NCI-H1417 (cell line): ENCODE measurements around the gene EPHA4.

Experiments
- DNase-seq, 3 experiments: peaks; one replicate each; lab custom pipeline; 2025; lab: John Stamatoyannopoulos, UW

EPHA4 gene

GRCh38 chr2:221476195-221476594 is 95.9 kb downstream of the EPHA4 start:
- DNase-seq: no peak

GRCh38 chr2:221473451-221473850 is 98.7 kb downstream of the EPHA4 start:
- DNase-seq: peak in 1 of 3 experiments; percentile 25

GRCh38 chr2:221468317-221468716 is 103.8 kb downstream of the EPHA4 start:
- peak in 1 of 3 experiments; percentile 11 for DNase-seq

GRCh38 chr2:221467610-221468009 is 104.5 kb downstream of the EPHA4 start:
- DNase-seq: no peak

GRCh38 chr2:221466744-221467143 is 105.4 kb downstream of the EPHA4 start:
- no peak for DNase-seq

- DNase-seq: no peak
These were observed 106.3 kb downstream of the EPHA4 start for GRCh38 chr2:221465776-221466175.

GRCh38 chr2:221464971-221465370 is 107.1 kb downstream of the EPHA4 start:
- no peak for DNase-seq

GRCh38 chr2:221463241-221463896 is 108.7 kb downstream of the EPHA4 start:
- DNase-seq: no peak

GRCh38 chr2:221461901-221462300 is 110.2 kb downstream of the EPHA4 start:
- DNase-seq: no peak

GRCh38 chr2:221460136-221460535 is 112.0 kb downstream of the EPHA4 start:
- no peak for DNase-seq

GRCh38 chr2:221458578-221458977 is 113.5 kb downstream of the EPHA4 start:
- no peak for DNase-seq

GRCh38 chr2:221455214-221455613 is 116.9 kb downstream of the EPHA4 start:
- DNase-seq: peak in 1 of 3 experiments; percentile 10

- DNase-seq: no peak
These were observed 117.5 kb downstream of the EPHA4 start for GRCh38 chr2:221454459-221455105.

GRCh38 chr2:221451862-221452788 is 120.0 kb downstream of the EPHA4 start:
- DNase-seq: no peak

GRCh38 chr2:221450280-221450679 is 121.8 kb downstream of the EPHA4 start:
- no peak for DNase-seq

- DNase-seq: peak in 1 of 3 experiments; percentile 54
These were observed 122.7 kb downstream of the EPHA4 start for GRCh38 chr2:221449406-221449805.

- peak in 1 of 3 experiments; percentile 24 for DNase-seq
These were observed 123.2 kb downstream of the EPHA4 start for GRCh38 chr2:221448844-221449390.

- no peak for DNase-seq
These were observed 123.9 kb downstream of the EPHA4 start for GRCh38 chr2:221448057-221448843.

GRCh38 chr2:221447310-221447709 is 124.8 kb downstream of the EPHA4 start:
- DNase-seq: no peak

- no peak for DNase-seq
These were observed 126.0 kb downstream of the EPHA4 start for GRCh38 chr2:221446140-221446539.

- DNase-seq: no peak
These were observed 128.0 kb downstream of the EPHA4 start for GRCh38 chr2:221444106-221444505.
